B cell (primary cell): ENCODE measurements around the gene PFN3. TPM values are rescaled to one million over a fixed set of nuclear protein-coding genes. Genes with fewer than 3 reads are reported as not detected.

Experiments
- ATAC-seq: fragments of 200-7000 bp; cut with Tn5 transposase; one replicate; pipeline ENCODE4 v1.10.0; 2021; ENCODE audit warnings: low read depth, mild to moderate bottlenecking, moderate number of reproducible peaks, moderate library complexity
- CTCF ChIA-PET: fragments of 350-600 bp; sonication (Branson Sonifier 250); formaldehyde crosslinking; loops from one replicate; lab custom pipeline; 2021; ENCODE audit warnings: antibody characterized with exemption, inconsistent platforms; lab: Charles Lee
- POLR2A ChIA-PET: fragments of 350-600 bp; sonication (Branson Sonifier 250); formaldehyde crosslinking; loops from one replicate; lab custom pipeline; 2021; ENCODE audit warnings: antibody characterized with exemption; lab: Charles Lee
- DNase-seq: peaks from one replicate; pipeline ENCODE4 v3.0.0; 2013
- H2AFZ ChIP-seq: 2 replicates; pipeline ENCODE4 v1.6.1; 2012; ENCODE audit warnings: mild to moderate bottlenecking, low read depth, low read length; ENCODE audit not compliant: insufficient read depth, poor library complexity, severe bottlenecking
- H3K27ac ChIP-seq, 2 donors: 1 replicate in 1 of 2; 2 replicates in 1 of 2; pipeline ENCODE4 v1.5.1; 2012 to 2013; ENCODE audit warnings: low read length in 2 of 2, mild to moderate bottlenecking in 2 of 2, moderate library complexity in 1 of 2
- H3K27me3 ChIP-seq, 4 experiments: fragments of 200-600 bp in 1 of 4; sonication (generic) in 1 of 4; replicated peaks in 1 of 4; 1 replicate in 2 of 4; 2 replicates in 2 of 4; pipeline versions ENCODE4 v1.6.1 to v1.7.0; 2013 to 2016; ENCODE audit warnings: low read length in 3 of 4, mild to moderate bottlenecking in 2 of 4, mixed read lengths in 1 of 4, moderate library complexity in 1 of 4; ENCODE audit not compliant: insufficient read depth in 4 of 4, control insufficient read depth in 3 of 4; ENCODE audit errors: control extremely low read depth in 1 of 4
- H3K36me3 ChIP-seq, 2 experiments: replicated peaks in 1 of 2; 1 replicate in 1 of 2; 2 replicates in 1 of 2; pipeline versions ENCODE4 v1.6.1 to v1.7.1; 2013; ENCODE audit warnings: low read length in 1 of 2; ENCODE audit not compliant: insufficient read depth in 2 of 2, control insufficient read depth in 1 of 2; ENCODE audit errors: control extremely low read depth in 1 of 2, extremely low read depth in 1 of 2
- H3K4me1 ChIP-seq, 2 donors: fragments of 200-600 bp in 1 of 2; sonication (generic) in 1 of 2; 1 replicate in 1 of 2; 2 replicates in 1 of 2; pipeline versions ENCODE4 v1.5.1 to v1.6.1; 2013 to 2017; ENCODE audit warnings: low read length in 2 of 2; ENCODE audit not compliant: control insufficient read depth in 2 of 2, insufficient read depth in 2 of 2
- H3K4me2 ChIP-seq: replicated peaks from 2 replicates; pipeline ENCODE3; 2012; ENCODE audit warnings: mild to moderate bottlenecking, low read depth, low read length; ENCODE audit not compliant: poor library complexity, severe bottlenecking
- H3K4me3 ChIP-seq, 5 experiments: fragments of 200-600 bp in 1 of 5; sonication (generic) in 1 of 5; 1 replicate in 3 of 5; 2 replicates in 2 of 5; pipeline versions ENCODE4 v1.5.1 to v1.7.0; 2011 to 2016; ENCODE audit warnings: low read length in 4 of 5, mild to moderate bottlenecking in 4 of 5, low read depth in 2 of 5, control low read depth in 1 of 5, moderate library complexity in 1 of 5; ENCODE audit not compliant: insufficient read depth in 1 of 5; ENCODE audit errors: control extremely low read depth in 1 of 5, extremely low read depth in 1 of 5
- H3K79me2 ChIP-seq: fragments of 200-600 bp; sonication (generic); one replicate; pipeline ENCODE4 v1.6.0; 2016; ENCODE audit warnings: low read length; ENCODE audit not compliant: control insufficient read depth, insufficient read depth
- H3K9ac ChIP-seq: fragments of 200-600 bp; sonication (generic); 2 replicates; pipeline ENCODE4 v1.6.1; 2017; ENCODE audit warnings: mild to moderate bottlenecking, low read length, moderate library complexity
- H3K9me3 ChIP-seq, 3 donors: one replicate each; pipeline versions ENCODE4 v1.6.1 to v1.7.1; 2013; ENCODE audit warnings: low read length in 2 of 3; ENCODE audit not compliant: control insufficient read depth in 2 of 3, insufficient read depth in 1 of 3; ENCODE audit errors: control extremely low read depth in 1 of 3
- H4K20me1 ChIP-seq: 2 replicates; pipeline ENCODE4 v1.6.0; 2012; ENCODE audit warnings: mild to moderate bottlenecking, low read length; ENCODE audit not compliant: insufficient read depth, control insufficient read depth, poor library complexity, severe bottlenecking
- H3K27ac Mint-ChIP-seq: one replicate; pipeline ENCODE4 v1.8.0; 2021; ENCODE audit warnings: mixed read lengths
- H3K27me3 Mint-ChIP-seq: one replicate; pipeline ENCODE4 v1.8.0; 2021; ENCODE audit warnings: mixed read lengths
- H3K4me1 Mint-ChIP-seq: one replicate; pipeline ENCODE4 v1.8.0; 2021; ENCODE audit warnings: mixed read lengths
- H3K4me3 Mint-ChIP-seq: one replicate; pipeline ENCODE4 v1.8.0; 2021; ENCODE audit warnings: mixed read lengths
- H3K9me3 Mint-ChIP-seq: one replicate; pipeline ENCODE4 v1.8.0; 2022; ENCODE audit warnings: mixed read lengths; ENCODE audit not compliant: insufficient read depth
- CTCF ChIP-seq: fragments of 200-600 bp; IDR thresholded peaks from one replicate; pipeline ENCODE4 v1.8.0; 2022; ENCODE audit warnings: antibody characterized with exemption, mild to moderate bottlenecking
- EZH2 ChIP-seq: IDR thresholded peaks from 2 replicates; pipeline ENCODE4 v1.6.1; 2012; ENCODE audit warnings: borderline replicate concordance, low read depth, mild to moderate bottlenecking, moderate library complexity, low read length; ENCODE audit not compliant: insufficient read depth, poor library complexity, severe bottlenecking
- WGBS: methylation state at CpG from one replicate; pipeline ENCODE4 v1.1.5; 2013; ENCODE audit warnings: missing lambda C conversion rate; ENCODE audit not compliant: insufficient coverage; 5-methylcytosine and 5-hydroxymethylcytosine counted together
- intact Hi-C: fragments of 100-400 bp; cut with micrococcal nuclease; formaldehyde crosslinking; loops from one replicate; pipeline ENCODE4 v1.10.0; 2022
- polyA plus RNA-seq: library from polyadenylated mRNA; depleted of rRNA; stranded (reverse); fragments of >200 nt; gene quantifications from 2 replicates; pipeline ENCODE4 v1.2.3, GENCODE V29; 2012
- total RNA-seq, 2 donors: library from RNA; stranded (reverse); fragments of 120-200 nt in 1 of 2; gene quantifications; 1 replicate in 1 of 2; 2 replicates in 1 of 2; pipeline versions ENCODE4 v1.2.3 to v1.2.4, GENCODE V29; 2013 to 2022

Gene PFN3
- total and polyA plus RNA-seq, 2 donors (not counting 1 experiment from before 2014, with no cell fraction given) = not detected

GRCh38 chr5:177362292-177362609 lies 38.2 kb downstream of the PFN3 start:
- peak overlapping the region in 2 of 5 experiments; percentile 45 to 52 for H3K4me3 ChIP-seq
- peaks cover 0 to 34% of the 10 kb centered on the region in 2 experiments for H3K36me3 ChIP-seq
- peaks cover 68% of the 10 kb centered on the region for H3K4me1 Mint-ChIP-seq

More at GRCh38 chr5:177362292-177362609, 38.2 kb downstream of the PFN3 start:
- no peak overlapping the region for H2AFZ ChIP-seq
- DNase-seq = no peak
- no peaks in the 10 kb centered on the region for H3K27me3 Mint-ChIP-seq
- peak overlapping the region; percentile 81 for H3K4me2 ChIP-seq
- H3K27me3 ChIP-seq = no peaks in the 10 kb centered on the region
- H3K27ac Mint-ChIP-seq = peak overlapping the region; percentile 93
- H4K20me1 ChIP-seq = peaks cover 89% of the 10 kb centered on the region
- intact Hi-C loops = no loop called here
- CTCF ChIA-PET = interaction anchor here (0.7 to 2.8 kb wide), 7 partner anchors 8 to 95 kb away, joined by 3 to 16 read pairs (median 3); partner anchors contain the start of gene LMAN2
- no peaks in the 10 kb centered on the region for H3K9me3 Mint-ChIP-seq
- peaks cover 87% of the 10 kb centered on the region for H3K79me2 ChIP-seq
- POLR2A ChIA-PET = interaction anchor here (2.5 kb wide), 1 partner anchor 11 kb away, joined by 14 read pairs; the partner anchor contains the start of gene LMAN2
- no peak for ATAC-seq
- H3K4me3 Mint-ChIP-seq = peak overlapping the region; percentile 86
- H3K4me1 ChIP-seq = peaks cover 51 to 68% of the 10 kb centered on the region in 2 donors
- H3K9ac ChIP-seq = peak overlapping the region; percentile 54
- 76% methylated on average over 6 of the region's 8 CpGs for WGBS
- H3K9me3 ChIP-seq = no peaks in the 10 kb centered on the region
- H3K27ac ChIP-seq = peak overlapping the region; percentile 39 to 50
- TF ChIP-seq CTCF = no peak
- TF ChIP-seq EZH2 = no peak
